Upper lobe of right lung (tissue), 1 donor: ENCODE results near the gene TNXB. TPM values are rescaled to one million over a fixed set of nuclear protein-coding genes. Genes with fewer than 3 reads are reported as not detected.
"Not testable (repeated sequence)": the region's sequence is repeated elsewhere in the genome, so short reads cannot be mapped to it uniquely, and the experiment has no call there.

ENCODE experiments used
- ATAC-seq: fragments of 200-7000 bp; cut with Tn5 transposase; one replicate; pipeline ENCODE4 v1.9.1; 2020; ENCODE audit warnings: mild to moderate bottlenecking, moderate library complexity
- DNase-seq: peaks from one replicate; pipeline ENCODE4 v3.0.0-alpha.2; 2020
- H3K27ac ChIP-seq: fragments of 200-600 bp; one replicate; pipeline ENCODE4 v1.8.0; 2022
- H3K27me3 ChIP-seq: fragments of 200-600 bp; one replicate; pipeline ENCODE4 v1.8.0; 2022; ENCODE audit warnings: mild to moderate bottlenecking
- H3K36me3 ChIP-seq: fragments of 200-600 bp; one replicate; pipeline ENCODE4 v1.8.0; 2022
- H3K4me1 ChIP-seq: fragments of 200-600 bp; one replicate; pipeline ENCODE4 v1.8.0; 2022
- H3K4me3 ChIP-seq: fragments of 200-600 bp; one replicate; pipeline ENCODE4 v1.8.0; 2022; ENCODE audit warnings: mild to moderate bottlenecking
- H3K9me3 ChIP-seq: fragments of 200-600 bp; one replicate; pipeline ENCODE4 v1.8.0; 2022
- CTCF ChIP-seq: fragments of 200-600 bp; IDR thresholded peaks from one replicate; pipeline ENCODE4 v1.8.0; 2022; ENCODE audit warnings: antibody characterized with exemption
- intact Hi-C: fragments of 100-400 bp; cut with DNase I; formaldehyde crosslinking; loops from one replicate; pipeline ENCODE4 v1.11.0; 2022
- total RNA-seq: library from RNA; stranded (reverse); fragmentation: NEBNext Ultra II Directional; extraction: Animal tissue kit (Norgen Biotek cat#: 25700); gene quantifications from one replicate; pipeline ENCODE4 v1.2.1, GENCODE V29; 2021
- donor health status: DM: no; HTN: yes; CAD: no; lungs with severe emphysema.

TNXB gene
- total RNA-seq, 1 donor from 2014 or later: 162 TPM

- intact Hi-C loops: no loop called here
- TF ChIP-seq CTCF: no peak
- Histone ChIP-seq H3K27me3 (no peaks in the 10 kb centered on the region), H3K4me3 (no peak overlapping the region), H3K27ac (no peak overlapping the region), H3K36me3 (peaks cover 56% of the 10 kb centered on the region), H3K9me3 (no peaks in the 10 kb centered on the region), H3K4me1 (no peaks in the 10 kb centered on the region)
- no peak for DNase-seq
- ATAC-seq: no peak
Observed at GRCh38 chr6:32057966-32058365, 51.2 kb downstream of the TNXB start.

- ATAC-seq (no peak), DNase-seq (no peak)
- Histone ChIP-seq H3K4me3 (no peak overlapping the region), H3K27me3 (no peaks in the 10 kb centered on the region), H3K4me1 (no peaks in the 10 kb centered on the region), H3K27ac (no peak overlapping the region), H3K36me3 (peaks cover 43% of the 10 kb centered on the region), H3K9me3 (no peaks in the 10 kb centered on the region)
- intact Hi-C loops: no loop called here
- no peak for TF ChIP-seq CTCF
Observed at GRCh38 chr6:32056254-32056653, 52.9 kb downstream of the TNXB start.

GRCh38 chr6:32055756-32056155, 53.4 kb downstream of the TNXB start:
- ATAC-seq: not testable (repeated sequence)

GRCh38 chr6:32053314-32053713, 55.8 kb downstream of the TNXB start:
- H3K9me3 ChIP-seq, intact Hi-C loops, H3K27ac ChIP-seq, H3K27me3 ChIP-seq, DNase-seq, H3K4me1 ChIP-seq, H3K4me3 ChIP-seq, ATAC-seq: not testable (repeated sequence)
- peaks cover 20% of the 10 kb centered on the region for H3K36me3 ChIP-seq

More at GRCh38 chr6:32055756-32056155, 53.4 kb downstream of the TNXB start:
- H3K4me1 ChIP-seq, H3K9me3 ChIP-seq, H3K27ac ChIP-seq, DNase-seq, H3K27me3 ChIP-seq, intact Hi-C loops, H3K4me3 ChIP-seq: not testable (repeated sequence)
- peaks cover 43% of the 10 kb centered on the region for H3K36me3 ChIP-seq

- H3K4me1 ChIP-seq, DNase-seq, intact Hi-C loops, ATAC-seq, H3K4me3 ChIP-seq, H3K27ac ChIP-seq, H3K27me3 ChIP-seq, H3K9me3 ChIP-seq: not testable (repeated sequence)
- H3K36me3 ChIP-seq: peaks cover 18% of the 10 kb centered on the region
Observed at GRCh38 chr6:32052626-32053025, 56.5 kb downstream of the TNXB start.

GRCh38 chr6:32050562-32050961, 58.6 kb downstream of the TNXB start:
- H3K4me1 ChIP-seq: no peaks in the 10 kb centered on the region
- H3K9me3 ChIP-seq: no peaks in the 10 kb centered on the region
- DNase-seq (no peak), ATAC-seq (no peak)
- peaks cover 24% of the 10 kb centered on the region for H3K36me3 ChIP-seq
- intact Hi-C loops: no loop called here
- H3K4me3 ChIP-seq: no peak overlapping the region
- H3K27ac ChIP-seq: no peak overlapping the region
- no peak for TF ChIP-seq CTCF
- H3K27me3 ChIP-seq: no peaks in the 10 kb centered on the region

- H3K27me3 ChIP-seq, H3K27ac ChIP-seq, DNase-seq, intact Hi-C loops, H3K9me3 ChIP-seq, ATAC-seq, H3K4me1 ChIP-seq, H3K4me3 ChIP-seq: not testable (repeated sequence)
- peaks cover 18% of the 10 kb centered on the region for H3K36me3 ChIP-seq
Observed at GRCh38 chr6:32049736-32050135, 59.4 kb downstream of the TNXB start.

- ATAC-seq, DNase-seq, H3K4me1 ChIP-seq, H3K27ac ChIP-seq, H3K9me3 ChIP-seq, H3K4me3 ChIP-seq, intact Hi-C loops, H3K27me3 ChIP-seq: not testable (repeated sequence)
- peaks cover 18% of the 10 kb centered on the region for H3K36me3 ChIP-seq
Observed at GRCh38 chr6:32049149-32049548, 60.0 kb downstream of the TNXB start.
